ENCODE measurements around the gene SLC35F3. TPM values are rescaled to one million over a fixed set of nuclear protein-coding genes. Genes with fewer than 3 reads are reported as not detected.

SLC35F3 gene
- total and polyA plus RNA-seq, 9 of the 15 experiments (the other 6 are each of a cell fraction or from before 2014, with no cell fraction given) = 0.04 to 0.07 (median 0.04) TPM; not detected in 6

GRCh38 chr1:233868461-233868860, 36.0 kb upstream of the SLC35F3 start:
- Histone ChIP-seq H3K9me1 (ENCODE audit: control insufficient read depth, insufficient read depth, low read length) (no peaks in the 10 kb centered on the region), H3K9me3 (replicated peaks; ENCODE audit: control insufficient read depth, insufficient read depth, low read depth, low read length) (no peaks in the 10 kb centered on the region; the same call in 1 of the 2 replicates), H3K4me1 (replicated peaks in 1 of 2; ENCODE audit: control insufficient read depth in 2 of 2, insufficient read depth in 2 of 2, low read length in 2 of 2) (no peaks in the 10 kb centered on the region), H4K20me1 (replicated peaks; ENCODE audit: control insufficient read depth, insufficient read depth, low read length) (no peaks in the 10 kb centered on the region), H3K9ac (ENCODE audit: insufficient read depth in 1 of 2, low read depth in 2 of 2, low read length in 2 of 2) (no peak overlapping the region), H3K36me3 (ENCODE audit: control insufficient read depth, insufficient read depth, low read length) (no peaks in the 10 kb centered on the region), H3K27ac (ENCODE audit: extremely low read depth, low read depth, low read length) (no peak overlapping the region), H3K79me2 (ENCODE audit: control insufficient read depth, insufficient read depth, low read length) (no peaks in the 10 kb centered on the region), H2AFZ (ENCODE audit: low read depth, low read length) (no peak overlapping the region), H3K4me3 (no peak overlapping the region), H3K27me3 (ENCODE audit: control insufficient read depth in 2 of 2, insufficient read depth in 2 of 2, low read length in 2 of 2) (no peaks in the 10 kb centered on the region), H3K4me2 (ENCODE audit: insufficient read depth, low read length) (no peak overlapping the region)
- BruUV-seq (replicated peaks) = no TSS peak
- in situ Hi-C loops (cut with MboI) = no loop called here
- 0% methylated on average over 2 of the region's 2 CpGs for WGBS (ENCODE audit: insufficient coverage, low coverage, missing lambda C conversion rate)
- no peak for DNase-seq (ENCODE audit: extremely low read depth in 1 of 4, low spot score in 3 of 4)
- no peak for FAIRE-seq
- no peak for ATAC-seq
- intact Hi-C loops (cut with micrococcal nuclease) = no loop called here
- ChIA-PET POLR2A (no interaction called here), CTCF (ENCODE audit: low intra/inter-chr PET ratio) (no interaction called here)
- TF ChIP-seq MTA2 (IDR thresholded peaks at IDR 0.05; ENCODE audit: low read depth) = no peak
- TF ChIP-seq NFIX (CRISPR knock-in tag; IDR thresholded peaks at IDR 0.05; ENCODE audit: low read depth) = no peak
- no peak for TF ChIP-seq ZNF766 (CRISPR knock-in tag; conservative IDR thresholded peaks at IDR 0.05)
- no peak for TF ChIP-seq ZNF609 (CRISPR knock-in tag; IDR thresholded peaks at IDR 0.05; ENCODE audit: borderline replicate concordance)
- TF ChIP-seq ZBTB5 (IDR thresholded peaks at IDR 0.05) = no peak
- no peak for TF ChIP-seq ZBTB9 (CRISPR knock-in tag; IDR thresholded peaks at IDR 0.05)
- no peak for TF ChIP-seq PHF21A (IDR thresholded peaks at IDR 0.05; ENCODE audit: borderline replicate concordance, low read depth)
- TF ChIP-seq L3MBTL2 (IDR thresholded peaks at IDR 0.05) = no peak
- TF ChIP-seq POU5F1 (IDR thresholded peaks at IDR 0.05; ENCODE audit: borderline replicate concordance, low read depth, low read length, partially characterized antibody) = no peak
- TF ChIP-seq POLR2A (conservative IDR thresholded peaks at IDR 0.05) = no peak
- no peak for TF ChIP-seq NCOA1 (IDR thresholded peaks at IDR 0.05; ENCODE audit: low read depth)
- TF ChIP-seq ID3 (CRISPR knock-in tag; IDR thresholded peaks at IDR 0.05) = no peak
- no peak for TF ChIP-seq ID3 (tag; IDR thresholded peaks at IDR 0.05)
- TF ChIP-seq TCF15 (CRISPR knock-in tag; IDR thresholded peaks at IDR 0.05) = no peak
- TF ChIP-seq PYGO2 (tag; IDR thresholded peaks at IDR 0.05) = no peak
- TF ChIP-seq ZBTB1 (CRISPR knock-in tag; IDR thresholded peaks at IDR 0.05; ENCODE audit: borderline replicate concordance, low read depth) = no peak

All from K562 (cell line).